ENCODE results near the gene CASP10.

Gene CASP10

GRCh38 chr2:201250741-201251140 lies 67.8 kb downstream of the CASP10 start:
- no peak for DNase-seq (ENCODE audit: low read depth)
- no peak overlapping the region for H3K4me3 ChIP-seq (ENCODE audit: low read depth, low read length)

DNA sequence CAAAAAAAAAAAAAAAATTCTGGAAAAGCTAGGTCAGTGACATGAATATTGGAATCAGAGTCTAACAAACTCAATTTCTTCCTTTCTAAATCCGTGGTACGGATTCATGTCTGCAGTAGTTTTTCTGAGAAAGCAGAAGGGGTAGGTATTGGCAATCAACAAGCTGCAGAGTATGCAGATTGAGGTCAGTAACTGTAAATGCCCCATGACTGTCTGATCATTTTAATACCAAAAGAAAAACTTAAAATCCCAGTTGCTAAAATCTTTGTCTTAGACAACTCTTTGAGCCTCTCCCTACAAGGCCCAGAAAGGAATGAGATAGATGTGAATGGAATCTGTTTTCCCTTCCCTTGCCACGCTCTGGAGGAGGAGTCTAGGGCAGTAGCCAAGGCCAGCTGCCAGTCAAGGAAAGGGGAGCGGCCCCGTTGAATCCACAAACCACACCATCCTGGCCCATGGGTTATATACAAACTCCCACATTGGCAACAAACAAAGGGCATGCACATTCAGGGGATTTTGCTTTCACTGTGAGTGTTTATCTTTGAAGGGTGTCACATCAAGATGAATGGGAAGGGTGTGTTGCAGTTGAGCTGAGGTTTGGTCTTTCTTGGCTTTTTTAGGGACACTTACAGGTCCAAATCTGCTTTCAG lies 71.3 kb downstream of the CASP10 start:
- no peak for DNase-seq (ENCODE audit: low read depth)
- no peak overlapping the region for H3K4me3 ChIP-seq (ENCODE audit: low read depth, low read length)

- H3K4me3 ChIP-seq (ENCODE audit: low read depth, low read length) = no peak overlapping the region
- no peak for DNase-seq (ENCODE audit: low read depth)
Measured at GRCh38 chr2:201255408-201256033, 72.6 kb downstream of the CASP10 start.

- H3K4me3 ChIP-seq (ENCODE audit: low read depth, low read length) = no peak overlapping the region
- no peak for DNase-seq (ENCODE audit: low read depth)
Measured at GRCh38 chr2:201256082-201256481, 73.1 kb downstream of the CASP10 start.

DNA sequence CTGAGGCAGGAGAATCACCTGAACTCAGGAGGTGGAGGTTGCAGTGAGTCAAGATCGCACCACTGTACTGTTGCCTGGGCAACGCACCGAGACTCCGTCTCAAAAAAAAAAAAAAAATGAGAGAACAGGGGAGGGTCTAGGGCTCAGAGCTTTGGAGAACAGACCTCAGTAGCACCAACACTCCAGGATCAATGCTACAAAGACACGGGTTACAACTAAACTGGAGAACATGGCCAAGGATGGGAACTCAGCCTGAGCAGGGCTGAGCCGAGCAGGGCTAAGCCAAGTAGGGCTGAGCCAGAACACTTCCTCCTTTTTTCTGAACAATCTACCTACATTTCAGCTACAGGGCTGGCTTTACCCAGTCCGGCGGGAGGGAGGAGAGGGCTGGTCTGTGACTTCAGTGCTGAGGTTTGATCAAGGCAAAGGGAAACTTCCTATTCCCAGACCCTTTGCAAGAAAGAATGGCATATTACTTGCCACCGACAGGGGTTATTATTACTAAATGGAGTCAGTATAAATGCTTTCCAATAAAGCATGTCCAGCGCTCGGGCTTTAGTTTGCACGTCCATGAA lies 74.5 kb downstream of the CASP10 start:
- peak overlapping the region; percentile 74 for H3K4me3 ChIP-seq (ENCODE audit: low read depth, low read length)
- DNase-seq (ENCODE audit: low read depth) = no peak

DNA sequence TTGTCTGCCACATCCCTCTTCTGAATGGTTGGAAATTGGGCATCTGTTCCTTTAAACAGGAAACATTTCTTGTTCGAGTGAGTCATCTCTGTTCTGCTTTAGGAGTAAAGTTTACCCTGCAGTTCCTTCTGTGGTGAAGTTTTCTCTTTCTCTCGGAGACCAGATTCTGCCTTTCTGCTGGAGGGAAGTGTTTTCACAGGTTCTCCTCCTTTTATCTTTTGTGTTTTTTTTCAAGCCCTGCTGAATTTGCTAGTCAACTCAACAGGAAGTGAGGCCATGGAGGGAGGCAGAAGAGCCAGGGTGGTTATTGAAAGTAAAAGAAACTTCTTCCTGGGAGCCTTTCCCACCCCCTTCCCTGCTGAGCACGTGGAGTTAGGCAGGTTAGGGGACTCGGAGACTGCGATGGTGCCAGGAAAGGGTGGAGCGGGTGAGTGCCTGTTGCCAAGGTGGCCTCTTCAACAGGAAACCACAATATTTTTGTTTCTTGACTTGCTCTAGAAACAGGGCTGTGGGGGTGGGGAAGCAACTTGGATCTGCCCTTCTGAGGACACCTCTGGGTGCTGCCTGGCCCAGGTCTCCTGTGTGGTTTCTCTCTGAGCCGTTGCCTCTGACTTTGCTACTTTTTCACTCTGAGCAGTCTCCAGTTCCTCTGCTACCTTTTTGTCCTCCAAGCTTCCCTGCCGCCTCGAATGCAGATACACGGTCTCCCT lies 75.2 kb downstream of the CASP10 start:
- peak; percentile 52 for DNase-seq (ENCODE audit: low read depth)
- H3K4me3 ChIP-seq (ENCODE audit: low read depth, low read length) = peak overlapping the region; percentile 74

DNA sequence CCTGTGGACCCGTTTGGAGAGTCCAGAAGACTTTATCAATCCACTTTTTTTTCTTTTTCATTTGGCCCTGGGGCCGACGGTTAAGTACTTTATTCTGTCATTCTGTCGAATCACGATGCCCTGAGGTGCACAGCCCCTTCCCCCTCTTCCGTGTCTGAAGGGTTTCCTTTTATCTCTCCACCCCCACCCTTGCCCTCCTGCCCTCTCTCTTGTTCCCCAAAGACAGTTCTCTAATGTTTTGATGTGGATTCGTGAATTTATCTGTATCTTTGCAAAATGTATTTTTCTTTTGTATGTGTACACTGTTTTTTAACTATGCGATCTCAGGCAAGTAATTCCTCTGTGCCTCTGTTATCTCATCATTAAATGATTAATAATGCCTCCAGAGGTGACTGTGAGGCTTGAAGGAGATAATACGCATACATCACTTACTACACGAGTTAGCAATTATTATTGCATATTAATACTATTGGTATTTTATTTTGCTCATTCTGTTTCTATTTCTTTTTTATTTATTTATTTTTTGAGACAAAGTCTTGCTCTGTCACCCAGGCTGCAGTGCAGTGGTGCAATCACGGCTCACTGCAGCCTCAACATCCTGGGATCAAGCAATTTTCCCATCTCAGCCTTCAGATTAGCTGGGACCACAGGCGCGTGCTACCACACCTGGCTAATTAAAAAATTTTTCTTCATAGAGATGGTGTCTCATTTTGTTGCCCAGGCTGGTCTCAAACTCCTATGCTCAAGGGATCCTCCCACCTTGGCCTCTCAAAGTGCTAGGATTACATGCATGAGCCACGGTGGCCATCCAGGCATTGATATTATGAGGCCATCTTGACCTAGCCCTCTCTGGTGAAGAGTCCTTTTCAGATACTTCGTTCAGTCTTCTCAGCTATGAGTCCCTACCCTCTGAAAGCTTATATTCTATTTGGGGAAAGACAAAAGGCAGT lies 76.0 kb downstream of the CASP10 start:
- H3K4me3 ChIP-seq (ENCODE audit: low read depth, low read length) = peak overlapping the region; percentile 74
- no peak for DNase-seq (ENCODE audit: low read depth)

GRCh38 chr2:201260302-201260800 lies 77.4 kb downstream of the CASP10 start, which contains the start of gene CASP8:
TSS of gene CASP8 (plus strand) at chr2:201260536. CDS start at chr2:201266487, 5,951 bp downstream.
- peak; percentile 21 for DNase-seq (ENCODE audit: low read depth)
- peak within 1 kb of the TSS; percentile 74 for H3K4me3 ChIP-seq (ENCODE audit: low read depth, low read length)

GRCh38 chr2:201261471-201261870 lies 78.5 kb downstream of the CASP10 start:
- H3K4me3 ChIP-seq (ENCODE audit: low read depth, low read length) = no peak overlapping the region
- DNase-seq (ENCODE audit: low read depth) = no peak

DNA sequence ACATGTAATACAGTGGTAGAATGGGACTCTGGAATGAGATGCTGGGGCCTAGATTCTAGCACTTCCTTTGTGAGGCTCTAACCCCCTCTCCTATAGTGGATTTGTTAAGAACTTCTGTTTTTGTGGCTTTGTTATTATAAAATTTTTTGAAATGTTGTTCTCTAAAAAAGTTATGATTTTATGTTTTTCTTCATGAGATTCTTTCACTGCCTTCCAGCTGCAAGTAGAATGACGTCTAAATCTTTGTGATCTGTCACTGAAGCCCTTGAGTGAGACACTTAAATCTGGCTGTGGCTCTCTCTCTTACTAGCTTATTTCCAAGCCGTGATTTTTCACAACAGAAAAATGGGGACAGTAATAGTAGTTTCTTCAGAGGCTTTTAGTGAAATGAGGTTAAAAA lies 79.0 kb downstream of the CASP10 start:
- no peak overlapping the region for H3K4me3 ChIP-seq (ENCODE audit: low read depth, low read length)
- no peak for DNase-seq (ENCODE audit: low read depth)

GRCh38 chr2:201262718-201263117 lies 79.8 kb downstream of the CASP10 start:
- no peak for DNase-seq (ENCODE audit: low read depth)
- no peak overlapping the region for H3K4me3 ChIP-seq (ENCODE audit: low read depth, low read length)

- DNase-seq (ENCODE audit: low read depth) = no peak
- no peak overlapping the region for H3K4me3 ChIP-seq (ENCODE audit: low read depth, low read length)
Measured at GRCh38 chr2:201263779-201264178, 80.8 kb downstream of the CASP10 start.

DNA sequence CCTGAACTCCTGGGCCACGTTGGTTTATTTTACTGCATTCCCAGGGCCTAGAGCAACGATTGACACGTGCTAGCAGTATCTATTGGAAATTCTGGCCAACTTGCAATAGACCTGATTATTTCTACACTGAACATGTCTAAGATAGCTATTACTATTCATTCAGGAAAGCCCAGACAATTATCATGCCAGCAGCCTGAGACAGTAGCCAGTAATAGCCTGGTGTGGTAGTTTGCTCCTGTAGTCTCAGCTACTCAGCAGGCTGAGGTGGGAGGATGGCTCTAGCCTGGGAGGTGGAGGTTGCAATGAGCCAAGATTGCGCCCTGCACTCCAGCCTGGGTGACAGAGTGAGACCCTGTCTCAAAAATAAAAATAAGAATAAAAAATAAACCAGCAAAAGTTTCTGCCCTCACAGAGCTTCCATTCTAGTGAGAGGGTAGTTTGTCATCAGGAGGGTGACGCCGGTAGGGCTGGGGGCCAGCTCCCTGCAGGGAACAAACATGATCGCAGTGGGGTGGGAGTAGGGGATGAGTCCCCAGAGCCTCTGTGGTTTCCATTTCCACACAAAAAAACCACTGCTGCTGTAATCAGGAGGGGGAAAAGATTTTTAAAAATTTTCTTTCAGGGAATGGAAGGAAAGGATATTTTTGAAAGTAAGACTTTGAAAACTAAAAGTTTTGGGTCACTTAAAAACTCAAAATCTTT lies 81.7 kb downstream of the CASP10 start:
- no peak for DNase-seq (ENCODE audit: low read depth)
- no peak overlapping the region for H3K4me3 ChIP-seq (ENCODE audit: low read depth, low read length)

- no peak overlapping the region for H3K4me3 ChIP-seq (ENCODE audit: low read depth, low read length)
- no peak for DNase-seq (ENCODE audit: low read depth)
Measured at GRCh38 chr2:201266629-201267028, 83.7 kb downstream of the CASP10 start.

GRCh38 chr2:201267278-201268030 lies 84.5 kb downstream of the CASP10 start:
- no peak for DNase-seq (ENCODE audit: low read depth)
- H3K4me3 ChIP-seq (ENCODE audit: low read depth, low read length) = no peak overlapping the region

GRCh38 chr2:201269764-201270163 lies 86.8 kb downstream of the CASP10 start:
- DNase-seq (ENCODE audit: low read depth) = no peak
- H3K4me3 ChIP-seq (ENCODE audit: low read depth, low read length) = no peak overlapping the region

DNA sequence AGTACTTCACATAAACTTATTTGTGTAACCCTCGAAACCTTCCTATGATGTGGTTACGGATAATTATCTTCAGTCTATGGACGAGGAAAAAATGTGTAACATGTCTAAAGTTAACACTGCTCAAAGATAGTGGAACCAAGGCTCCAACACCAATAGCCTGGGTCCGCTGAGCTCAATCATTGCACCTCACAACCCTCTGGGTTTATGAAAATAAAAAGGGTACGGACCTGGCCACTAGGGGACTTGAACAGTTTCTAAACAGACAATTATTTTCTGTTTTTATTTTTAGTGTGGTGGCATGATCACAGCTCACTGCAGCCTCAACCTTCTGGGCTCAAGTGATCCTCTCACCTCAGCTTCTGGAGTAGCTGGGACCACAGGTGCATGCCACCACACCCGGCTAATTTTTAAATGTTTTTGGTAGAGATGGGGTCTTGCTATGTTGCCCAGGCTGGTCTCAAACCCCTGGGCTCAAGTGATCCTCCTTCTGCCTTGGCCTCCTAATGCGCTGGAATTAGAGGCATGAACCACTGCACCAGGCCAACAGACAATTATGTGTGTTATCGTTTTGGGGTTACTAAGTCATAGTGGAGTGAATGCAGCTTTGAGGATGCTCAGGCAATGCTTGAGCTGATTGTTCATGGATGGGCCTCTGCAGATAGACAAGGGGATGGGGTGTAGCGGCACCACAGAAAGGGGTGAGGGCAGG lies 87.5 kb downstream of the CASP10 start:
- no peak for DNase-seq (ENCODE audit: low read depth)
- H3K4me3 ChIP-seq (ENCODE audit: low read depth, low read length) = no peak overlapping the region
